Sigmoid colon (tissue), 7 donors: Measurements from ENCODE around the gene MOB2. TPM values are rescaled to one million over a fixed set of nuclear protein-coding genes. Genes with fewer than 3 reads are reported as not detected.

Experiments
- DNase-seq: peaks from one replicate; pipeline ENCODE4 v3.0.0-alpha.2; 2019
- H3K27ac ChIP-seq, 4 donors: fragments of 200-600 bp; sonication (generic); one replicate each; pipeline ENCODE4 v1.5.1; 2016 to 2019; ENCODE audit warnings: mild to moderate bottlenecking in 1 of 4
- H3K27me3 ChIP-seq, 3 donors: fragments of 200-600 bp; sonication (generic); one replicate each; pipeline ENCODE4 v1.5.1; 2019; ENCODE audit warnings: mild to moderate bottlenecking in 1 of 3
- H3K36me3 ChIP-seq, 4 donors: fragments of 200-600 bp; sonication (generic); one replicate each; pipeline ENCODE4 v1.5.1; 2016 to 2019
- H3K4me1 ChIP-seq, 4 donors: fragments of 200-600 bp; sonication (generic); one replicate each; pipeline ENCODE4 v1.5.1; 2017 to 2019
- H3K4me3 ChIP-seq, 4 donors: fragments of 200-600 bp; sonication (generic); one replicate each; pipeline ENCODE4 v1.5.1; 2017 to 2019; ENCODE audit warnings: mild to moderate bottlenecking in 2 of 4, moderate library complexity in 1 of 4
- H3K9me3 ChIP-seq, 4 donors: fragments of 200-600 bp in 3 of 4; sonication (generic) in 3 of 4; one replicate each; pipeline versions ENCODE4 v1.5.1 to v1.6.1; 2013 to 2019
- EP300 ChIP-seq, 4 donors: sonication (generic); formaldehyde crosslinking; IDR thresholded peaks; one replicate each; pipeline ENCODE4 v1.6.1; 2017; ENCODE audit warnings: antibody characterized with exemption in 4 of 4
- POLR2A ChIP-seq, 2 donors: fragments of 450-650 bp; IDR thresholded peaks; one replicate each; pipeline ENCODE4 v1.6.1; 2016; ENCODE audit warnings: antibody characterized with exemption in 2 of 2, mild to moderate bottlenecking in 2 of 2, moderate library complexity in 2 of 2
- POLR2AphosphoS5 ChIP-seq, 4 donors: sonication (generic); formaldehyde crosslinking; IDR thresholded peaks; one replicate each; pipeline ENCODE4 v1.6.1; 2017; ENCODE audit warnings: antibody characterized with exemption in 4 of 4
- WGBS, 2 donors: extraction: QIAGEN DNeasy Blood & Tissue Kit; methylation state at CpG; one replicate each; pipeline ENCODE4 v1.1.7; 2013; 5-methylcytosine and 5-hydroxymethylcytosine counted together
- intact Hi-C: fragments of 100-400 bp; cut with DNase I; formaldehyde crosslinking; loops from one replicate; pipeline ENCODE4 v1.15.1; 2023
- polyA plus RNA-seq, 3 donors: library from polyadenylated mRNA; stranded (reverse); fragments of 200-250 nt; gene quantifications; one replicate each; pipeline ENCODE4 v1.2.3, GENCODE V29; 2013
- total RNA-seq, 4 donors: library from RNA; depleted of rRNA; stranded (reverse); fragments of >200 nt; gene quantifications; one replicate each; pipeline ENCODE4 v1.1.0, GENCODE V29; 2016
- TF ChIP-seq, protein P1 (sequence below), 4 experiments: fragments of 450-650 bp in 3 of 4; fragments of 200-600 bp in 1 of 4; IDR thresholded peaks; one replicate each; pipeline ENCODE4 v1.5.1; 2016 to 2019; ENCODE audit warnings: antibody characterized with exemption in 4 of 4, mild to moderate bottlenecking in 3 of 4, moderate library complexity in 2 of 4
- donor health status: healthy with polysubstance abuse.
- donor health status: Bipolar disorder and iron deficiency.
- donor health status: healthy.

Gene MOB2
- total and polyA plus RNA-seq, 7 donors, result 46.2 to 88.9 (median 68.6) TPM

- no peaks in the 10 kb centered on the region for H3K9me3 ChIP-seq
- TF ChIP-seq, protein P1, sequence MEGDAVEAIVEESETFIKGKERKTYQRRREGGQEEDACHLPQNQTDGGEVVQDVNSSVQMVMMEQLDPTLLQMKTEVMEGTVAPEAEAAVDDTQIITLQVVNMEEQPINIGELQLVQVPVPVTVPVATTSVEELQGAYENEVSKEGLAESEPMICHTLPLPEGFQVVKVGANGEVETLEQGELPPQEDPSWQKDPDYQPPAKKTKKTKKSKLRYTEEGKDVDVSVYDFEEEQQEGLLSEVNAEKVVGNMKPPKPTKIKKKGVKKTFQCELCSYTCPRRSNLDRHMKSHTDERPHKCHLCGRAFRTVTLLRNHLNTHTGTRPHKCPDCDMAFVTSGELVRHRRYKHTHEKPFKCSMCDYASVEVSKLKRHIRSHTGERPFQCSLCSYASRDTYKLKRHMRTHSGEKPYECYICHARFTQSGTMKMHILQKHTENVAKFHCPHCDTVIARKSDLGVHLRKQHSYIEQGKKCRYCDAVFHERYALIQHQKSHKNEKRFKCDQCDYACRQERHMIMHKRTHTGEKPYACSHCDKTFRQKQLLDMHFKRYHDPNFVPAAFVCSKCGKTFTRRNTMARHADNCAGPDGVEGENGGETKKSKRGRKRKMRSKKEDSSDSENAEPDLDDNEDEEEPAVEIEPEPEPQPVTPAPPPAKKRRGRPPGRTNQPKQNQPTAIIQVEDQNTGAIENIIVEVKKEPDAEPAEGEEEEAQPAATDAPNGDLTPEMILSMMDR (IDR thresholded peaks at IDR 0.05), result no peak
- no peak for TF ChIP-seq POLR2AphosphoS5 (IDR thresholded peaks at IDR 0.05)
- TF ChIP-seq POLR2A (IDR thresholded peaks at IDR 0.05), result no peak
- TF ChIP-seq EP300 (IDR thresholded peaks at IDR 0.05), result no peak
- intact Hi-C loops, result loop anchor here (10.0 kb wide), 1 partner anchor 196 kb away; the partner anchor contains the start of gene TOLLIP
- peaks cover 0 to 68% (median 49%) of the 10 kb centered on the region in 4 donors for H3K4me1 ChIP-seq
- no peaks in the 10 kb centered on the region for H3K36me3 ChIP-seq
- no peaks in the 10 kb centered on the region for H3K27me3 ChIP-seq
- WGBS, 2 donors, result 95 to 97% methylated on average over 28 of the region's 28 CpGs
- no peak overlapping the region for H3K4me3 ChIP-seq
- H3K27ac ChIP-seq, result no peak overlapping the region
- DNase-seq, result peak; percentile 48
These were observed 14.2 kb upstream of the MOB2 start for GRCh38 chr11:1500466-1501420.

DNA sequence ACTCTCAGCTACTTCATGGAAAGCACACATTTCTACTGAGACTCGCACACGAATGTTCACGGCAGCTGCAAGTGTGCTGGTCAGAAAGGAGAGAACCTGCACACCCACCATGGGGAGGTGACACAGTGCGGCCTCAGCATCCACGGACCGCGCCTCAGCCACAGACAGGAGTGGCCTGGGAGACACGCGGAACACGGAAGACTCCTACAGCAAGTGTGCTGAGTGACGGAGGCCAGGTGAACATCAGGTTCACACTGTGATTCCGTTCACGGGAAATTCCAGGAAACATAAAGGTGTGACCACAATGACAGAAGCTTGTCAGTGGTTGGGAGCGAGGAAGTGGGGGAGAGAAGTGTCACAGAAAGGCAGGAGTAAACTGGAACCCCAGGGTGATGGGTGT is 13.3 kb upstream of the MOB2 start:
- peak; percentile 53 for DNase-seq
- H3K9me3 ChIP-seq, result no peaks in the 10 kb centered on the region
- H3K4me1 ChIP-seq, result peaks cover 0 to 64% (median 49%) of the 10 kb centered on the region in 4 donors
- no peak overlapping the region for H3K27ac ChIP-seq
- H3K27me3 ChIP-seq, result no peaks in the 10 kb centered on the region
- WGBS, 2 donors, result 96 to 97% methylated on average over 14 of the region's 14 CpGs
- no peaks in the 10 kb centered on the region for H3K36me3 ChIP-seq
- TF ChIP-seq, protein P1 (IDR thresholded peaks at IDR 0.05), result no peak
- no peak for TF ChIP-seq POLR2AphosphoS5 (IDR thresholded peaks at IDR 0.05)
- TF ChIP-seq POLR2A (IDR thresholded peaks at IDR 0.05), result no peak
- no peak for TF ChIP-seq EP300 (IDR thresholded peaks at IDR 0.05)
- intact Hi-C loops, result loop anchor here (10.0 kb wide), 1 partner anchor 195 kb away; the partner anchor contains the start of gene TOLLIP
- no peak overlapping the region for H3K4me3 ChIP-seq

GRCh38 chr11:1499261-1499890 is 12.8 kb upstream of the MOB2 start:
- H3K4me1 ChIP-seq, result peaks cover 0 to 59% (median 44%) of the 10 kb centered on the region in 4 donors

GRCh38 chr11:1498262-1498661 is 11.7 kb upstream of the MOB2 start:
- H3K36me3 ChIP-seq, result no peaks in the 10 kb centered on the region
- H3K4me3 ChIP-seq, result no peak overlapping the region
- 96% methylated on average over 13 of the region's 13 CpGs for WGBS, 2 donors
- no peak for TF ChIP-seq POLR2A (IDR thresholded peaks at IDR 0.05)
- TF ChIP-seq, protein P1 (IDR thresholded peaks at IDR 0.05), result no peak
- no peak for TF ChIP-seq POLR2AphosphoS5 (IDR thresholded peaks at IDR 0.05)
- DNase-seq, result no peak
- H3K9me3 ChIP-seq, result no peaks in the 10 kb centered on the region
- intact Hi-C loops, result no loop called here
- no peak overlapping the region for H3K27ac ChIP-seq
- H3K27me3 ChIP-seq, result no peaks in the 10 kb centered on the region
- H3K4me1 ChIP-seq, result peaks cover 0 to 48% (median 33%) of the 10 kb centered on the region in 4 donors

More at GRCh38 chr11:1499261-1499890, 12.8 kb upstream of the MOB2 start:
- TF ChIP-seq EP300 (IDR thresholded peaks at IDR 0.05) (no peak), POLR2A (IDR thresholded peaks at IDR 0.05) (no peak), POLR2AphosphoS5 (IDR thresholded peaks at IDR 0.05) (no peak)
- no peaks in the 10 kb centered on the region for H3K27me3 ChIP-seq
- WGBS, 2 donors, result 90 to 91% methylated on average over 28 of the region's 28 CpGs
- H3K27ac ChIP-seq, result no peak overlapping the region
- H3K4me3 ChIP-seq, result no peak overlapping the region
- intact Hi-C loops, result no loop called here
- no peaks in the 10 kb centered on the region for H3K9me3 ChIP-seq
- no peak for DNase-seq
- H3K36me3 ChIP-seq, result no peaks in the 10 kb centered on the region

- intact Hi-C loops, result no loop called here
- no peak for DNase-seq
- 82 to 86% methylated on average over 5 of the region's 5 CpGs for WGBS, 2 donors
- Histone ChIP-seq H3K4me3 (no peak overlapping the region), H3K9me3 (no peaks in the 10 kb centered on the region), H3K27ac (no peak overlapping the region), H3K36me3 (no peaks in the 10 kb centered on the region), H3K27me3 (no peaks in the 10 kb centered on the region), H3K4me1 (peaks cover 0 to 44% (median 28%) of the 10 kb centered on the region in 4 donors)
- TF ChIP-seq POLR2AphosphoS5 (IDR thresholded peaks at IDR 0.05) (no peak), EP300 (IDR thresholded peaks at IDR 0.05) (no peak), POLR2A (IDR thresholded peaks at IDR 0.05) (no peak)
- TF ChIP-seq, protein P1 (IDR thresholded peaks at IDR 0.05), result no peak
These were observed 11.0 kb upstream of the MOB2 start for GRCh38 chr11:1497600-1497999.
